H9 (cell line): ENCODE results near the gene ACSL6. TPM values are rescaled to one million over a fixed set of nuclear protein-coding genes. Genes with fewer than 3 reads are reported as not detected.

Source experiments
- DNase-seq: peaks from one replicate; pipeline ENCODE4 v3.0.0-alpha.2; 2017
- H2AFZ ChIP-seq: one replicate; pipeline ENCODE4 v1.6.1; 2013; ENCODE audit warnings: mild to moderate bottlenecking, low read length, control low read depth, moderate library complexity
- H2AK5ac ChIP-seq: 2 replicates; pipeline ENCODE4 v1.6.1; 2013; ENCODE audit warnings: low read length, control low read depth, mixed read lengths; ENCODE audit not compliant: insufficient read length
- H2BK120ac ChIP-seq: one replicate; pipeline ENCODE4 v1.6.1; 2013; ENCODE audit warnings: low read depth, mild to moderate bottlenecking, low read length, control low read depth, inconsistent platforms; ENCODE audit not compliant: poor library complexity, severe bottlenecking
- H2BK12ac ChIP-seq: 2 replicates; pipeline ENCODE4 v1.6.1; 2013; ENCODE audit warnings: low read length, control low read depth, mixed read lengths, low read depth; ENCODE audit not compliant: insufficient read length
- H2BK15ac ChIP-seq: 2 replicates; pipeline ENCODE4 v1.6.1; 2013; ENCODE audit warnings: low read depth, low read length, control low read depth
- H2BK20ac ChIP-seq: one replicate; pipeline ENCODE4 v1.6.1; 2013; ENCODE audit warnings: low read depth, mild to moderate bottlenecking, low read length, control low read depth, inconsistent platforms; ENCODE audit not compliant: poor library complexity, severe bottlenecking
- H2BK5ac ChIP-seq: 2 replicates; pipeline ENCODE4 v1.6.1; 2013; ENCODE audit warnings: low read length, control low read depth, mixed read lengths; ENCODE audit not compliant: insufficient read length
- H3K14ac ChIP-seq: 2 replicates; pipeline ENCODE4 v1.6.1; 2013; ENCODE audit warnings: low read length, control low read depth; ENCODE audit not compliant: insufficient read depth
- H3K18ac ChIP-seq: 2 replicates; pipeline ENCODE4 v1.6.1; 2013; ENCODE audit warnings: low read depth, mild to moderate bottlenecking, mixed read lengths, low read length, control low read depth; ENCODE audit not compliant: insufficient read length
- H3K23ac ChIP-seq: 2 replicates; pipeline ENCODE4 v1.6.1; 2013; ENCODE audit warnings: low read length, control low read depth, mixed read lengths, low read depth; ENCODE audit not compliant: insufficient read length
- H3K23me2 ChIP-seq: 2 replicates; pipeline ENCODE4 v1.6.1; 2013; ENCODE audit warnings: low read depth, mild to moderate bottlenecking, mixed read lengths, low read length, control low read depth; ENCODE audit not compliant: insufficient read length, poor library complexity, severe bottlenecking
- H3K27ac ChIP-seq: 2 replicates; pipeline ENCODE4 v1.5.1; 2013; ENCODE audit warnings: low read length, control low read depth, mixed read lengths, low read depth; ENCODE audit not compliant: insufficient read length
- H3K27me3 ChIP-seq: 2 replicates; pipeline ENCODE4 v1.6.1; 2013; ENCODE audit warnings: low read length, control low read depth, inconsistent platforms; ENCODE audit not compliant: insufficient read depth
- H3K4ac ChIP-seq: 2 replicates; pipeline ENCODE4 v1.6.1; 2013; ENCODE audit warnings: low read depth, mild to moderate bottlenecking, control low read depth, inconsistent platforms, low read length, moderate library complexity
- H3K4me1 ChIP-seq: 2 replicates; pipeline ENCODE4 v1.6.1; 2013; ENCODE audit warnings: low read length, control low read depth, inconsistent platforms; ENCODE audit not compliant: insufficient read depth
- H3K4me2 ChIP-seq: 2 replicates; pipeline ENCODE4 v1.6.1; 2013; ENCODE audit warnings: low read length, control low read depth, mixed read lengths; ENCODE audit not compliant: insufficient read length, insufficient read depth
- H3K56ac ChIP-seq: 2 replicates; pipeline ENCODE4 v1.6.1; 2013; ENCODE audit warnings: low read depth, mild to moderate bottlenecking, mixed read lengths, low read length, control low read depth; ENCODE audit not compliant: insufficient read length
- H3K79me1 ChIP-seq: 2 replicates; pipeline ENCODE4 v1.6.1; 2013; ENCODE audit warnings: low read depth, mild to moderate bottlenecking, moderate library complexity, low read length, control low read depth, inconsistent platforms; ENCODE audit not compliant: insufficient read depth, poor library complexity, severe bottlenecking
- H3K79me2 ChIP-seq: 2 replicates; pipeline ENCODE4 v1.6.1; 2013; ENCODE audit warnings: low read length, control low read depth, inconsistent platforms; ENCODE audit not compliant: insufficient read depth
- H3K9ac ChIP-seq: 2 replicates; pipeline ENCODE4 v1.6.1; 2013; ENCODE audit warnings: low read length, control low read depth, mixed read lengths; ENCODE audit not compliant: insufficient read length; ENCODE audit errors: extremely low read depth
- H3K9me3 ChIP-seq: one replicate; pipeline ENCODE4 v1.6.1; 2013; ENCODE audit warnings: low read depth, low read length, inconsistent platforms; ENCODE audit not compliant: control insufficient read depth
- H3T11ph ChIP-seq: one replicate; pipeline ENCODE4 v1.6.1; 2013; ENCODE audit warnings: mild to moderate bottlenecking, low read length, control low read depth, inconsistent platforms
- H4K20me1 ChIP-seq: one replicate; pipeline ENCODE4 v1.6.1; 2013; ENCODE audit not compliant: control insufficient read depth, insufficient read length, insufficient read depth
- H4K5ac ChIP-seq: 2 replicates; pipeline ENCODE4 v1.6.1; 2013; ENCODE audit warnings: low read depth, mild to moderate bottlenecking, mixed read lengths, low read length, control low read depth; ENCODE audit not compliant: insufficient read length
- H4K8ac ChIP-seq: replicated peaks from 2 replicates; pipeline ENCODE4 v1.6.1; 2013; ENCODE audit warnings: low read length, control low read depth, mixed read lengths, low read depth; ENCODE audit not compliant: insufficient read length
- H4K91ac ChIP-seq: 2 replicates; pipeline ENCODE4 v1.6.1; 2013; ENCODE audit warnings: low read depth, mild to moderate bottlenecking, moderate library complexity, mixed read lengths, low read length, control low read depth; ENCODE audit not compliant: insufficient read length
- H3K27ac Mint-ChIP-seq, 3 experiments: 2 replicates in 2 of 3; 3 replicates in 1 of 3; pipeline ENCODE4 v1.8.0; 2020 to 2021; ENCODE audit warnings: mixed read lengths in 3 of 3, mild to moderate bottlenecking in 1 of 3, moderate library complexity in 1 of 3
- H3K27me3 Mint-ChIP-seq: 2 replicates; pipeline ENCODE4 v1.8.0; 2021; ENCODE audit warnings: low read depth, mild to moderate bottlenecking, moderate library complexity, mixed read lengths
- H3K36me3 Mint-ChIP-seq, 3 experiments: 2 replicates in 2 of 3; 3 replicates in 1 of 3; pipeline ENCODE4 v1.8.0; 2020 to 2021; ENCODE audit warnings: low read depth in 3 of 3, mixed read lengths in 3 of 3; ENCODE audit not compliant: insufficient read depth in 1 of 3
- H3K4me1 Mint-ChIP-seq, 2 experiments: 2 replicates each; pipeline ENCODE4 v1.8.0; 2020; ENCODE audit warnings: mixed read lengths in 2 of 2
- H3K4me3 Mint-ChIP-seq, 2 experiments: 2 replicates in 1 of 2; 3 replicates in 1 of 2; pipeline ENCODE4 v1.8.0; 2020 to 2021; ENCODE audit warnings: mild to moderate bottlenecking in 2 of 2, mixed read lengths in 2 of 2, moderate library complexity in 1 of 2
- H3K9me3 Mint-ChIP-seq, 2 experiments: 2 replicates in 1 of 2; 3 replicates in 1 of 2; pipeline ENCODE4 v1.8.0; 2020; ENCODE audit warnings: mild to moderate bottlenecking in 2 of 2, mixed read lengths in 2 of 2, moderate library complexity in 1 of 2
- whole genome bisulfite sequencing: extraction: QIAGEN DNeasy Blood & Tissue Kit; methylation state at CpG from one replicate; pipeline ENCODE4 v1.1.7; 2013; ENCODE audit warnings: missing lambda C conversion rate, low lambda C conversion rate, mixed read lengths; ENCODE audit not compliant: insufficient read length; ENCODE audit errors: extremely low coverage; 5-methylcytosine and 5-hydroxymethylcytosine counted together
- total RNA-seq: library from RNA; stranded (reverse); gene quantifications from 2 replicates; pipeline ENCODE4 v1.2.1, GENCODE V29; 2021
- TF ChIP-seq, protein P1 (sequence below): fragments of 200-600 bp; sonication (generic); conservative IDR thresholded peaks from 3 replicates; pipeline ENCODE4 v1.8.0; 2021; ENCODE audit warnings: antibody characterized with exemption, mild to moderate bottlenecking

The ACSL6 gene
- total RNA-seq, 1 experiment from 2014 or later = 1.6 TPM

DNA sequence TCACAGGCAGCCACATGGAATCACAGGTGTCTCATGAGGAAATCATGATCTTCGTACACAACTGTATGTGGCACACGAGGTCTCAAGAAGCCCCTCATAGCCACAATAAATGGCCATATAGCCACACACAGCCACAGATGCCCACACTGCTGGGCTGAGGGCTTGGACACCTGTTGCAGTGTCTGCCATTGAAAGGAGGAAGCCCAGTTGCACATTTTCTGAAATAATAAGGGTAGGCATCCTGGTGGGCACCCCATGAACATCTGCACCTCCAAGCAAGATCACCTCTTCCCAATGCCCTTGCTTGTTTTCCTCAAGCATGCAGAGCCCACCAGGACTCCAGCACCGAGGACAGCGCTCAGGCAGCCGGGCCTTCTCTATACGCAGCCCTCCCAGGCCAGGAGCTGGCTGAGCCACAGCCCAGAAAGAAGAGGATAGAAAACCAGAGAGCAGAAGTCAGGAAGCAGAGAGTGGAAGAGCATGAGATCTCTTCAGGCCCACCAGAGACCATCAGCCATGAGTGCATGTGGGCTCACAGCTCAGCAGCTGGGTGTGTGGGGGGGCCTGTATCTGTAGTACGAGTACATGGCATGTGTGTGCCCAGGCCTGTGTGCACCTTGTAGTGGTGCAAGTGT, 1.0 kb upstream of the ACSL6 start:
- Histone ChIP-seq H2BK15ac (no peak overlapping the region), H3K4me2 (peak overlapping the region; percentile 74), H3K9ac (no peak overlapping the region), H2BK12ac (no peak overlapping the region), H3K27me3 (peaks cover 3% of the 10 kb centered on the region; the same call in 1 of the 2 replicates), H3K27ac (no peak overlapping the region), H4K8ac (no peak overlapping the region), H3T11ph (no peak overlapping the region), H4K5ac (no peak overlapping the region), H2BK120ac (no peak overlapping the region), H2BK20ac (no peak overlapping the region), H3K4me1 (peaks cover 4% of the 10 kb centered on the region; the same call in 1 of the 2 replicates), H4K20me1 (no peaks in the 10 kb centered on the region), H3K23me2 (peaks cover 7% of the 10 kb centered on the region), H2BK5ac (no peak overlapping the region), H3K4ac (no peak overlapping the region), H3K9me3 (no peaks in the 10 kb centered on the region), H3K23ac (no peak overlapping the region), H2AFZ (no peak overlapping the region), H3K56ac (no peak overlapping the region), H3K14ac (no peak overlapping the region), H2AK5ac (no peak overlapping the region), H3K18ac (no peak overlapping the region), H3K79me1 (no peaks in the 10 kb centered on the region), H3K79me2 (no peaks in the 10 kb centered on the region), H4K91ac (no peak overlapping the region)
- no CpG with 5 or more reads among the region's 7 CpGs for WGBS
- Mint-ChIP-seq H3K27ac (no peak overlapping the region), H3K4me3 (peak overlapping the region; percentile 55 to 77), H3K4me1 (peaks cover 12 to 16% of the 10 kb centered on the region in 2 experiments), H3K36me3 (no peaks in the 10 kb centered on the region; a peak in 1 of 7 replicates), H3K9me3 (no peaks in the 10 kb centered on the region; a peak in 1 of 5 replicates), H3K27me3 (peaks cover 42% of the 10 kb centered on the region)
- peak; percentile 82 for DNase-seq
- TF ChIP-seq, protein P1, sequence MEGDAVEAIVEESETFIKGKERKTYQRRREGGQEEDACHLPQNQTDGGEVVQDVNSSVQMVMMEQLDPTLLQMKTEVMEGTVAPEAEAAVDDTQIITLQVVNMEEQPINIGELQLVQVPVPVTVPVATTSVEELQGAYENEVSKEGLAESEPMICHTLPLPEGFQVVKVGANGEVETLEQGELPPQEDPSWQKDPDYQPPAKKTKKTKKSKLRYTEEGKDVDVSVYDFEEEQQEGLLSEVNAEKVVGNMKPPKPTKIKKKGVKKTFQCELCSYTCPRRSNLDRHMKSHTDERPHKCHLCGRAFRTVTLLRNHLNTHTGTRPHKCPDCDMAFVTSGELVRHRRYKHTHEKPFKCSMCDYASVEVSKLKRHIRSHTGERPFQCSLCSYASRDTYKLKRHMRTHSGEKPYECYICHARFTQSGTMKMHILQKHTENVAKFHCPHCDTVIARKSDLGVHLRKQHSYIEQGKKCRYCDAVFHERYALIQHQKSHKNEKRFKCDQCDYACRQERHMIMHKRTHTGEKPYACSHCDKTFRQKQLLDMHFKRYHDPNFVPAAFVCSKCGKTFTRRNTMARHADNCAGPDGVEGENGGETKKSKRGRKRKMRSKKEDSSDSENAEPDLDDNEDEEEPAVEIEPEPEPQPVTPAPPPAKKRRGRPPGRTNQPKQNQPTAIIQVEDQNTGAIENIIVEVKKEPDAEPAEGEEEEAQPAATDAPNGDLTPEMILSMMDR = no peak
